HepG2 (cell line): ENCODE results near the gene SPATC1L. TPM values are rescaled to one million over a fixed set of nuclear protein-coding genes. Genes with fewer than 3 reads are reported as not detected.
A peak's percentile ranks its signal among the peaks of the same experiment; 100 is the strongest.

Experiments used
- KDM1A ChIP-seq: IDR thresholded peaks from 2 replicates; pipeline ENCODE4 v1.6.1; 2016; ENCODE audit warnings: missing compliant biosample characterization
- NCOA1 ChIP-seq: sonication (generic); formaldehyde crosslinking; IDR thresholded peaks from 2 replicates; pipeline ENCODE4 v1.9.0; 2021; ENCODE audit warnings: missing genetic modification reagents
- REPIN1 ChIP-seq: sonication (generic); formaldehyde crosslinking; IDR thresholded peaks from 2 replicates; pipeline ENCODE4 v1.8.0; 2022; ENCODE audit warnings: missing genetic modification reagents, low read depth, mild to moderate bottlenecking, borderline replicate concordance
- REST ChIP-seq, 2 experiments: IDR thresholded peaks; 2 replicates each; pipeline ENCODE4 v1.6.1; 2011 to 2012; ENCODE audit warnings: low read length in 2 of 2, borderline replicate concordance in 1 of 2, low read depth in 1 of 2, mild to moderate bottlenecking in 1 of 2, moderate library complexity in 1 of 2
- SP1 ChIP-seq, 2 experiments: fragments of 450-650 bp in 1 of 2; sonication (generic) in 1 of 2; formaldehyde crosslinking in 1 of 2; IDR thresholded peaks; 2 replicates each; pipeline versions ENCODE4 v1.4.0 to v1.6.1; 2016 to 2020; ENCODE audit warnings: missing genetic modification reagents in 1 of 2
- TOPORS ChIP-seq: sonication (generic); formaldehyde crosslinking; IDR thresholded peaks from 2 replicates; pipeline ENCODE4 v1.8.0; 2023; ENCODE audit warnings: mild to moderate bottlenecking, missing genetic modification reagents
- TRAFD1 ChIP-seq: sonication (generic); formaldehyde crosslinking; IDR thresholded peaks from 2 replicates; pipeline ENCODE4 v1.5.1; 2020; ENCODE audit warnings: missing genetic modification reagents, mild to moderate bottlenecking, borderline replicate concordance
- ZFY ChIP-seq: sonication (generic); formaldehyde crosslinking; IDR thresholded peaks from 2 replicates; pipeline ENCODE4 v1.4.0; 2020; ENCODE audit warnings: missing genetic modification reagents
- ZNF232 ChIP-seq: sonication (generic); formaldehyde crosslinking; IDR thresholded peaks from 2 replicates; pipeline ENCODE4 v1.4.0; 2020; ENCODE audit warnings: missing genetic modification reagents, borderline replicate concordance
- ZNF317 ChIP-seq: sonication (generic); formaldehyde crosslinking; IDR thresholded peaks from 2 replicates; pipeline ENCODE4 v1.5.0; 2020; ENCODE audit warnings: mild to moderate bottlenecking, missing genetic modification reagents
- ZNF619 ChIP-seq: sonication (generic); formaldehyde crosslinking; IDR thresholded peaks from 2 replicates; pipeline ENCODE4 v1.4.0; 2020; ENCODE audit warnings: mild to moderate bottlenecking, missing genetic modification reagents
- ZNF7 ChIP-seq: IDR thresholded peaks from 2 replicates; pipeline ENCODE4 v1.6.1; 2016; ENCODE audit warnings: missing biosample characterization, missing genetic modification reagents
- ZNF780A ChIP-seq: sonication (generic); formaldehyde crosslinking; IDR thresholded peaks from 2 replicates; pipeline ENCODE4 v1.8.0; 2022; ENCODE audit warnings: mild to moderate bottlenecking, missing genetic modification reagents, moderate library complexity
- polyA plus RNA-seq, 8 experiments: library from polyadenylated mRNA; depleted of rRNA in 3 of 8; stranded (reverse) in 7 of 8; unstranded in 1 of 8; fragments of >200 nt; fragmentation: Illumina TruSeq in 4 of 8; extraction: Trizol in 4 of 8; gene quantifications; 2 replicates each; pipeline versions ENCODE4 v1.2.1 to v1.2.3, GENCODE V29; 2011 to 2016; ENCODE audit warnings: low read depth in 4 of 8, missing spikeins in 1 of 8, mixed read lengths in 1 of 8; ENCODE audit not compliant: insufficient read depth in 1 of 8
- total RNA-seq, 5 experiments: library from RNA; depleted of rRNA; stranded (reverse); fragments of >200 nt; fragmentation: Illumina TruSeq; extraction: Trizol; gene quantifications; 2 replicates each; pipeline ENCODE4 v1.2.3, GENCODE V29; 2016; ENCODE audit warnings: low read depth in 1 of 5
- TF ChIP-seq, protein P1 (sequence below): sonication (generic); formaldehyde crosslinking; IDR thresholded peaks from 2 replicates; pipeline ENCODE4 v1.5.0; 2020; ENCODE audit warnings: mild to moderate bottlenecking, low read depth, missing genetic modification reagents, borderline replicate concordance
- TF ChIP-seq, protein P2 (sequence below): sonication (generic); formaldehyde crosslinking; IDR thresholded peaks from 2 replicates; pipeline ENCODE4 v1.8.1; 2023; ENCODE audit warnings: mild to moderate bottlenecking, missing genetic modification reagents
- TF ChIP-seq, protein P3 (sequence below): sonication (generic); formaldehyde crosslinking; IDR thresholded peaks from 2 replicates; pipeline ENCODE4 v1.5.1; 2020; ENCODE audit warnings: mild to moderate bottlenecking, missing genetic modification reagents, moderate library complexity

SPATC1L gene
- total and polyA plus RNA-seq, 2 of the 13 experiments (the other 11 are each of a cell fraction or from before 2014, with no cell fraction given) = 1.4 to 3.3 TPM

- TF ChIP-seq, protein P1, sequence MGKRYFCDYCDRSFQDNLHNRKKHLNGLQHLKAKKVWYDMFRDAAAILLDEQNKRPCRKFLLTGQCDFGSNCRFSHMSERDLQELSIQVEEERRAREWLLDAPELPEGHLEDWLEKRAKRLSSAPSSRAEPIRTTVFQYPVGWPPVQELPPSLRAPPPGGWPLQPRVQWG (CRISPR knock-in tag) = no peak
- TF ChIP-seq ZNF780A (CRISPR knock-in tag) (peak; percentile 66; the same call in 1 of the 2 replicates), ZFY (peak; percentile 85), KDM1A (CRISPR knock-in tag) (no peak), SP1 (IDR thresholded peaks at IDR 0.05) (no peak), SP1 (CRISPR knock-in tag; IDR thresholded peaks at IDR 0.05) (no peak), ZNF7 (CRISPR knock-in tag) (no peak), ZNF232 (CRISPR knock-in tag) (peak; percentile 67; the same call in 1 of the 2 replicates), TRAFD1 (0 out of 2 replicates have a peak, but pooled peaks have one; percentile 8), ZNF317 (CRISPR knock-in tag) (peak; percentile 72), REST (IDR thresholded peaks at IDR 0.05; ENCODE audit: borderline replicate concordance in 1 of 2, low read depth in 1 of 2, low read length in 2 of 2) (peak in 1 of 2 experiments; percentile 68; a peak in 2 of 4 replicates), NCOA1 (CRISPR knock-in tag) (no peak), ZNF619 (CRISPR knock-in tag) (peak; percentile 86), REPIN1 (CRISPR knock-in tag) (peak; percentile 62), TOPORS (CRISPR knock-in tag) (no peak)
- TF ChIP-seq, protein P2, sequence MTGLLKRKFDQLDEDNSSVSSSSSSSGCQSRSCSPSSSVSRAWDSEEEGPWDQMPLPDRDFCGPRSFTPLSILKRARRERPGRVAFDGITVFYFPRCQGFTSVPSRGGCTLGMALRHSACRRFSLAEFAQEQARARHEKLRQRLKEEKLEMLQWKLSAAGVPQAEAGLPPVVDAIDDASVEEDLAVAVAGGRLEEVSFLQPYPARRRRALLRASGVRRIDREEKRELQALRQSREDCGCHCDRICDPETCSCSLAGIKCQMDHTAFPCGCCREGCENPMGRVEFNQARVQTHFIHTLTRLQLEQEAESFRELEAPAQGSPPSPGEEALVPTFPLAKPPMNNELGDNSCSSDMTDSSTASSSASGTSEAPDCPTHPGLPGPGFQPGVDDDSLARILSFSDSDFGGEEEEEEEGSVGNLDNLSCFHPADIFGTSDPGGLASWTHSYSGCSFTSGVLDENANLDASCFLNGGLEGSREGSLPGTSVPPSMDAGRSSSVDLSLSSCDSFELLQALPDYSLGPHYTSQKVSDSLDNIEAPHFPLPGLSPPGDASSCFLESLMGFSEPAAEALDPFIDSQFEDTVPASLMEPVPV (CRISPR knock-in tag) = peak; percentile 60; the same call in 1 of the 2 replicates
- TF ChIP-seq, protein P3, sequence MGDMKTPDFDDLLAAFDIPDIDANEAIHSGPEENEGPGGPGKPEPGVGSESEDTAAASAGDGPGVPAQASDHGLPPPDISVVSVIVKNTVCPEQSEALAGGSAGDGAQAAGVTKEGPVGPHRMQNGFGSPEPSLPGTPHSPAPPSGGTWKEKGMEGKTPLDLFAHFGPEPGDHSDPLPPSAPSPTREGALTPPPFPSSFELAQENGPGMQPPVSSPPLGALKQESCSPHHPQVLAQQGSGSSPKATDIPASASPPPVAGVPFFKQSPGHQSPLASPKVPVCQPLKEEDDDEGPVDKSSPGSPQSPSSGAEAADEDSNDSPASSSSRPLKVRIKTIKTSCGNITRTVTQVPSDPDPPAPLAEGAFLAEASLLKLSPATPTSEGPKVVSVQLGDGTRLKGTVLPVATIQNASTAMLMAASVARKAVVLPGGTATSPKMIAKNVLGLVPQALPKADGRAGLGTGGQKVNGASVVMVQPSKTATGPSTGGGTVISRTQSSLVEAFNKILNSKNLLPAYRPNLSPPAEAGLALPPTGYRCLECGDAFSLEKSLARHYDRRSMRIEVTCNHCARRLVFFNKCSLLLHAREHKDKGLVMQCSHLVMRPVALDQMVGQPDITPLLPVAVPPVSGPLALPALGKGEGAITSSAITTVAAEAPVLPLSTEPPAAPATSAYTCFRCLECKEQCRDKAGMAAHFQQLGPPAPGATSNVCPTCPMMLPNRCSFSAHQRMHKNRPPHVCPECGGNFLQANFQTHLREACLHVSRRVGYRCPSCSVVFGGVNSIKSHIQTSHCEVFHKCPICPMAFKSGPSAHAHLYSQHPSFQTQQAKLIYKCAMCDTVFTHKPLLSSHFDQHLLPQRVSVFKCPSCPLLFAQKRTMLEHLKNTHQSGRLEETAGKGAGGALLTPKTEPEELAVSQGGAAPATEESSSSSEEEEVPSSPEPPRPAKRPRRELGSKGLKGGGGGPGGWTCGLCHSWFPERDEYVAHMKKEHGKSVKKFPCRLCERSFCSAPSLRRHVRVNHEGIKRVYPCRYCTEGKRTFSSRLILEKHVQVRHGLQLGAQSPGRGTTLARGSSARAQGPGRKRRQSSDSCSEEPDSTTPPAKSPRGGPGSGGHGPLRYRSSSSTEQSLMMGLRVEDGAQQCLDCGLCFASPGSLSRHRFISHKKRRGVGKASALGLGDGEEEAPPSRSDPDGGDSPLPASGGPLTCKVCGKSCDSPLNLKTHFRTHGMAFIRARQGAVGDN = peak; percentile 98
These were observed 28.5 kb downstream of the SPATC1L start, which contains the start of gene FTCD (continued) for GRCh38 chr21:46155514-46156377.
